MCF 10A (cell line): ENCODE results near the gene TMOD1. TPM values are rescaled to one million over a fixed set of nuclear protein-coding genes. Genes with fewer than 3 reads are reported as not detected.

Experiments
- BruUV-seq: library from RNA; stranded (reverse); fragments of 400-500 nt; replicated peaks from 2 replicates; lab custom pipeline; 2021; lab: Mats Ljungman, UMichigan
- CTCF ChIA-PET: fragments of 300-600 bp; sonication (Branson Sonifier 250); formaldehyde crosslinking; extraction: SDS; loops from one replicate; lab custom pipeline; 2021; ENCODE audit warnings: antibody characterized with exemption, inconsistent platforms; lab: Yijun Ruan, JAX
- POLR2A ChIA-PET: fragments of 300-600, 350-650 bp; sonication (Branson Sonifier 250); formaldehyde crosslinking; extraction: SDS; loops from one replicate; lab custom pipeline; 2020; ENCODE audit warnings: antibody characterized with exemption, inconsistent platforms; lab: Yijun Ruan, JAX
- DNase-seq: peaks from one replicate; pipeline ENCODE4 v3.0.0-alpha.2; 2018; ENCODE audit not compliant: unreplicated experiment
- H3K27ac Mint-ChIP-seq: one replicate; pipeline ENCODE4 v1.8.0; 2022; ENCODE audit warnings: mild to moderate bottlenecking, low read depth, mixed read lengths; ENCODE audit not compliant: unreplicated experiment
- H3K27me3 Mint-ChIP-seq: one replicate; pipeline ENCODE4 v1.8.0; 2022; ENCODE audit warnings: mixed read lengths; ENCODE audit not compliant: insufficient read depth, unreplicated experiment
- H3K36me3 Mint-ChIP-seq: one replicate; pipeline ENCODE4 v1.8.0; 2022; ENCODE audit warnings: mild to moderate bottlenecking, moderate library complexity, mixed read lengths; ENCODE audit not compliant: insufficient read depth, unreplicated experiment
- H3K4me1 Mint-ChIP-seq: one replicate; pipeline ENCODE4 v1.8.0; 2022; ENCODE audit warnings: mixed read lengths; ENCODE audit not compliant: insufficient read depth, unreplicated experiment
- H3K4me3 Mint-ChIP-seq: one replicate; pipeline ENCODE4 v1.8.0; 2022; ENCODE audit warnings: mild to moderate bottlenecking, moderate library complexity, mixed read lengths; ENCODE audit not compliant: unreplicated experiment
- H3K9me3 Mint-ChIP-seq: one replicate; pipeline ENCODE4 v1.8.0; 2022; ENCODE audit warnings: mixed read lengths; ENCODE audit not compliant: unreplicated experiment
- CTCF ChIP-seq: fragments of 200-600 bp; IDR thresholded peaks from one replicate; pipeline ENCODE4 v1.8.0; 2022; ENCODE audit warnings: antibody characterized with exemption, mild to moderate bottlenecking; ENCODE audit not compliant: unreplicated experiment
- intact Hi-C: fragments of 100-400 bp; cut with micrococcal nuclease; formaldehyde crosslinking; loops from 2 replicates; pipeline ENCODE4 v1.14.1; 2022
- total RNA-seq: library from RNA; stranded (reverse); gene quantifications from 2 replicates; pipeline ENCODE4 v1.2.3, GENCODE V29; 2022

The TMOD1 gene
- total RNA-seq, 1 experiment from 2014 or later = 0.26 TPM

DNA sequence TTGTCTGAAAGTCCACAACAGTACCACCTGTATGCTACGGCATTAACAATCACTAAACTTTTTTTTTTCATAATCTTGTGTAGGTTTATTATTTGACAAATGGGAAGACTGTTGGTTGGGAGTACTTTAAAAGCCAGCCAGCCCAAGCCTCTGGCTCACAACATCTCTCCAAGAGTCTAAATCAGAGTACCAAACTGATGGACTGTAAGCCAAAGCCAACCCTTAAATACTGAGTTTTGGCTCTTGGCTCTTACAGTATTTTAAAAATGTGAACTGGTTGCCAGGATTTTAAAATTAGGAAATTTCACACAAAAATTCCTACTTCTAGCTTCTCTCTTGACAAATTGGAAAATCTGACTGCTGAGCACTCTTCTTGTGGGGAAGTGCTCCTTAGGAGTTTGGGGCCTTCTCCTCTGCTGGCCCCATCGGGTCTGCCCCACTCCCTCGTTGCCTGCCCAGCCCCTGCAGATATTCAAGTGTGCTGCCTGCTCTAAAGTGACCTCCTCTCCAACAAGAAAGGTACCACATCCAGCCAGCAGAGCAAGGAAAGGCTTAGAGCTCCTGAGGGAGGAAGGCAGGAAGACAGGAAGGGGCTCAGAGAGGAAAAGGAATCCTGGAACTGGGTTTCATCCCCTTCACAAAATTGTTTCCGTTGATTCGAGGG lies 21.8 kb upstream of the TMOD1 start:
- no peak for DNase-seq
- no peak for TF ChIP-seq CTCF
- Mint-ChIP-seq H3K27ac (no peak overlapping the region), H3K27me3 (no peaks in the 10 kb centered on the region), H3K9me3 (no peaks in the 10 kb centered on the region), H3K36me3 (peaks cover 8% of the 10 kb centered on the region), H3K4me1 (no peaks in the 10 kb centered on the region), H3K4me3 (no peak overlapping the region)
- intact Hi-C loops = no loop called here
- CTCF ChIA-PET = interaction anchor here (1.9 to 5.6 kb wide), 4 partner anchors 8 to 135 kb away, joined by 10 to 62 read pairs (median 18); no protein-coding TSS in a partner anchor
- no TSS peak for BruUV-seq
- POLR2A ChIA-PET = interaction anchor here (1.0 to 1.5 kb wide), 2 partner anchors 10 to 21 kb away, joined by 3 to 4 read pairs; partner anchors contain the start of gene TMOD1

DNA sequence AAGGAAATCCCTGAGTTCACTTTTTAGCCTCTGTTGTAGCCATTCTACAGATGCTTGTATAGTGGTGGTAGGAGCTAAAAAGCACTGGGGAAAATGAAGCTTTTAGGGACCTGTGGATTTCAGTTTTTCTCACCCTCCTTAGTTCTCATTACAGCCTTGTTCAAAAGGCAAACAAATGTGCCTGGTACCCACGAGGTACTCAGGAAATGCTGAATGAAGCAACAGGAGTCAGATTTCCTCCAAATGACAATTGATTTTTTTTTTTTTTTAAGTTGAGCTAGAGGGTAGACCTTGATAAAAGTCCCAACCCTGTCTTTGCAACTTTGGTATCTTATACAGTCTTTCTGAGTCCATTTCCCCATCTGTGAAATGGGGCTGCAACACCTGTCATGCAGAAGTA lies 21.3 kb upstream of the TMOD1 start:
- no TSS peak for BruUV-seq
- ChIA-PET POLR2A (interaction anchor here (1.0 kb wide), 1 partner anchor 21 kb away, joined by 3 read pairs; the partner anchor contains the start of gene TMOD1), CTCF (interaction anchor here (1.9 to 5.6 kb wide), 4 partner anchors 9 to 135 kb away, joined by 10 to 62 read pairs (median 18); no protein-coding TSS in a partner anchor)
- no peak overlapping the region for H3K4me3 Mint-ChIP-seq
- TF ChIP-seq CTCF = no peak
- intact Hi-C loops = no loop called here
- H3K27ac Mint-ChIP-seq = no peak overlapping the region
- DNase-seq = no peak
- no peaks in the 10 kb centered on the region for H3K4me1 Mint-ChIP-seq
- peaks cover 8% of the 10 kb centered on the region for H3K36me3 Mint-ChIP-seq
- H3K9me3 Mint-ChIP-seq = no peaks in the 10 kb centered on the region
- H3K27me3 Mint-ChIP-seq = no peaks in the 10 kb centered on the region

GRCh38 chr9:97480749-97481148 lies 20.7 kb upstream of the TMOD1 start:
- intact Hi-C loops = no loop called here
- BruUV-seq = no TSS peak

More at GRCh38 chr9:97480749-97481148, 20.7 kb upstream of the TMOD1 start:
- Mint-ChIP-seq H3K27me3 (no peaks in the 10 kb centered on the region), H3K4me3 (no peak overlapping the region), H3K9me3 (no peaks in the 10 kb centered on the region), H3K4me1 (no peaks in the 10 kb centered on the region), H3K27ac (no peak overlapping the region), H3K36me3 (peaks cover 8% of the 10 kb centered on the region)
- DNase-seq = no peak
- no peak for TF ChIP-seq CTCF
- CTCF ChIA-PET = interaction anchor here (1.9 to 5.6 kb wide), 4 partner anchors 10 to 134 kb away, joined by 10 to 62 read pairs (median 18); no protein-coding TSS in a partner anchor
- POLR2A ChIA-PET = interaction anchor here (0.9 to 1.0 kb wide), 2 partner anchors 20 to 152 kb away, joined by 3 read pairs; partner anchors contain the start of gene TMOD1
